ENCODE data around the gene NPPB. TPM values are rescaled to one million over a fixed set of nuclear protein-coding genes. Genes with fewer than 3 reads are reported as not detected.
A peak's percentile ranks its signal among the peaks of the same experiment; 100 is the strongest.
"Not testable (repeated sequence)": the region's sequence is repeated elsewhere in the genome, so short reads cannot be mapped to it uniquely, and the experiment has no call there.

NPPB gene
- total RNA-seq, result not detected in 2 replicates

DNA sequence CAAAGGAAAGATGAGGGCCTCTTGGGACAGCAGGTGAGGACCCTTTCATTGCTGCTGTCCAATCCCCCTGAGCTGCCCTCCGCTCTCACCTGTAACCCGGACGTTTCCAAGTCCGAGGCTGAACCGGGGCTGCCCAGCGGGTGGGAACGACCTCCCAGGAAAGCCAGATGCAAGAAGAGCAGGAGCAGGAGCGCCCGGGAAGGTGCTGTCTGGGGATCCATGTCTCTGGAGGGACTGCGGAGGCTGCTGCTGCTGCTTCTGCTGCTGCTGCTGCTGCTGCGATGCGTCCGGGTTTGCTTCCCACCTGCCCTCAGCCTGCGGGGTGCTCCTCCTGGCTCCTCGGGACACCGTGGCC, at the start of gene NPPB:
Gene NPPB (minus strand): TSS at position 333 of the 355 bp plus-strand sequence. CDS start 112 bp downstream, at position 221.
- no peak for DNase-seq

DNA sequence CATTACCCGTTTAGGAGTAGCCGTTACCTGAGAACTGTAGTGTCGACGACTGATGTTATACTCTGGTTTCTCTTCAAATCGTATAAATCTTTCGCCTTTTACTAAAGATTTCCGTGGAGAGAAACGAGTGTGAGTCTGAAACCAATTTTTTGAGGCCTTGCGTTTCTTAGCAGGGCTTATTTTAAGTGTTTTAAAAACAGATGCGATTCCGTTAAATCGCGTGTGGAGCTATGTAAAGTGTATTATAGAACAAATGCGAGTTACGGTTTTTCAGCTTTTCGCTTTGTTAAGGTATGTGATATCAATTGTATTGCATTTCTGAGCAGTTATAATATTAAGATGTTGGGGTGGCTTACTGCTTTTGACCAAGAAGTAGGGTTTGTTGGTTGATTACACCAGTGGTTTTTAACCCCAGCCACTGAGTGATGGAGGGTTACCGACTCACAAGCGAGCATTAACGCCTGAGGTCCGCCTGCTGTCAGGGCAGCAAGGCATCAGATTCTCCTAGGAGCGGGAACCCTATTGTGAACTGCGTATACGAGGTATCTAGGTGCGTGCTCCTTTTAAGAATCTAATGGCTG, 49.4 kb upstream of the NPPB start:
- DNase-seq, result peak; percentile 96

DNA sequence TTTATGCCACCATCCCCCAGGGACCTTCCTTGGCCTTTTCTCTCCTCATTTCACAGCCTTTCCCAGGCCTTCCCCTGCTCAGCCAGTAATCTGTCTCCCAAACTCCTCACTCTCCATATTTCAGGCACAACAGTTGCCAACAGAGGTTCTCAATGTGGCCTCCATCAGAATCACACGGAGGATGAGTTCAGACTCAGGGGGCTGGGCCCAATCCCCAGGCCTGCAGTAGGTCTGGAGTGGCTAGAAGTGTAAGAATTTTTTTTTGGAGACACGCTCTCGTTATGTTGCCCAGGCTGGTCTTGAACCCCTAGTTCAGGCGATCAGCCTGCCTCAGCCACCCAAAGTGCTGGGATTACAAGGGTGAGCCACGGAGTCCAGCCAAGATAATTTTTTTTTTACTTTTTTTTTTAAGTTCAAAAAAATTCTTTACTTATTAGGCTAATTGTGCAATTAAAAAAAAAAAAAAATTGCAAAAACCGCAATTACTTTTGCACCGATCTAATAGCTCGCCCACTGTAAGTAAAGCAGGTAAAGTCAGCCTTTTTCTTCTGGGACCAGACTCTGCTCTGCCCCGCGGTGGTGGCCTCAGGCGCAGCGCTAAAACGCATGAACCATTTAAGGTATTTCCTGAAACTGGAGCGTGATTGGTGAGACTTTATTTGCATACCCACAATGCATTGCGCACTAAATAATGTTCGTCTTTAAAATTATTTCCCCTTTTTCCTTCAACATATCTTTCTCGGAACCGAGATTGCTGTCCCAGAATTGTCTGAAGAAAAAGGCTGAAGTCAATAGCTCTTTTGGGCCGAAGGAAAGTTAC, 48.7 kb upstream of the NPPB start:
- DNase-seq, result peak; percentile 95

DNA sequence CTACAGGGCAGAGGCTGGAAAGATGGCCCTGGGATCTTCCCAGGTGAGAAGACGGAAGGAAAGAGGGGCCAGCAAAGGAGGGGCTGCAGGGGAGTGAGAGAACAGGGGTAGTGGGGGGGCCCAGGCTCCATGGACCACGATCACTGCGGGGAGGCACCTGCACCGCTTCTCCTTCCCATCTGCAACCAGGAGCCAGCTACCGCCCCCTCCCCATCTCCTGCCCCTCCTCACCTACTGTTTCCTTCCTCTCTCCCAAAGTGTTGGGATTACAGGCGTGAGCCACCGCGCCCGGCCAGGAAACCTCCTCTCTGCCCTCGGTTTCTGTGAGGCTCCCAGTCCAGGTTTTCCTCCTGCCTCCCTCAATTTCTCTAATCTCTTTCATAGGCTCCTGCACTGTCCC, 48.1 kb upstream of the NPPB start:
- no peak for DNase-seq

DNA sequence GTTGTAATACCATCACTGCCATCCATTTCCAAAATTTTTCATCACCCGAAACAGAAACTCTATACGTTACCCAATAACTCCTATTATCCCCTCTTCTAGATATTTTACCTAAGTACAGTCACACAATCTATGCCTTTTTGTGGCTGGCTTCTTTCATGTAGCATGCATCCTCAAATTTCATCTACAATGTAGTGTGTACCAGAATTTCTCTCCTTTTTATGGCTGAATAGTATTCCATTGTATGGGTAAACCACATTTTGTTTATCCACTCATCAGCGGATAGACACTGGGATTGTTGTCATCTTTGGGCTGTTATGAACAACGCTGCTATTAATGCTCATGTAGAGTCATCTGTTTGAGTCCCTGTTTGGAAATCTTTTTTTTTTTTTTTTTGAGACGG, 46.2 kb upstream of the NPPB start:
- no peak for DNase-seq

DNA sequence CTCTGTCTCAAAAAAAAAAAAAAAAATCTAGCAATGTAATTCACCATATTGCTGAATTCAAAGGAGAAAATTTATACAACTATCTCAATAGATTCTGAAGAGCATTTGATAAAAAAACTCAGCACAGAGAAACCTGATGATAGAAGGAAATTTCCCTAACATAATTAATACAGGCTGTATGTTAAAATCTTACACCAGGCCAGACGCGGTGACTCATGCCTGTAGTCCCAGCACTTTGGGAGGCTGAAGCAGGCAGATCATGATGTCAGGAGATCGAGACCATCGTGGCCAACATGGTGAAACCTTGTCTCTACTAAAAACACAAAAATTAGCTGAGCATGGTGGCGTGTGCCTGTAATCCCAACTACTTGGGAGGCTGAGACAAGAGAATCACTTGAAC, 45.4 kb upstream of the NPPB start:
- not testable (repeated sequence) for DNase-seq

DNA sequence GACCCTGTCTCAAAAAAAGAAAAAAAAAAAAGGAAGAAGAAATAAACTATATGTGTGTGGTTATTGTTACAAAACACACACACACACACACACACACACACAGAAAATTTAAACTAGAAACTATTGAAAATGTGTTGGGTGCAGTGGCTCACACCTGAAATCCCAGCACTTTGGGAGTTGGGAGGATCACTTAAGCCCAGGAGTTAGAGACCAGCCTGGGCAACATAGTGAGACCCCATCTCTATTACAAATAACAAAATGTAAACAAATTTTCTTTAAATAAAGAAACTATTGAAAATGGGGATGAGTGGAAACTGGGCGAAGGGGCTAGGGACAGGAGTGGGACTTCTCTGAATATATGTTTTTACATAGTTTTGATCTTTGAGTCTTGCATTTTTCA, 44.5 kb upstream of the NPPB start:
- no peak for DNase-seq

DNA sequence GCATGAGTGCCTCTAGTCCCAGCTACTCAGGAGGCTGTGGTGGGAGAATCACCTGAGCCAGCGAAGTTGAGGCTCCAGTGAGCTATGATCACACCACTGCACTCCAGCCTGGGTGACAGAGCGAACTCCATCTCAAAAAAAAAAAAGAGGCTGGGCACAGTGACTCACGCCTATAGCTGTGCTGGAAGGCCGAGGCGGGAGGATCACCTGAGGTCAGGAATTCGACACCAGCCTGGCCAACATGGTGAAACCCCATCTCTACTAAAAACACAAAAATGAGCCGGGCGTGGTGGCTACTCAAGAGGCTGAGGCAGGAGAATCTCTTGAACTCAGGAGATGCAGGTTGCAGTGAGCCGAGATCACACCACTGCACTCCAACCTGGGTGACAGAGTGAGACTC, 42.7 kb upstream of the NPPB start:
- DNase-seq, result not testable (repeated sequence)

DNA sequence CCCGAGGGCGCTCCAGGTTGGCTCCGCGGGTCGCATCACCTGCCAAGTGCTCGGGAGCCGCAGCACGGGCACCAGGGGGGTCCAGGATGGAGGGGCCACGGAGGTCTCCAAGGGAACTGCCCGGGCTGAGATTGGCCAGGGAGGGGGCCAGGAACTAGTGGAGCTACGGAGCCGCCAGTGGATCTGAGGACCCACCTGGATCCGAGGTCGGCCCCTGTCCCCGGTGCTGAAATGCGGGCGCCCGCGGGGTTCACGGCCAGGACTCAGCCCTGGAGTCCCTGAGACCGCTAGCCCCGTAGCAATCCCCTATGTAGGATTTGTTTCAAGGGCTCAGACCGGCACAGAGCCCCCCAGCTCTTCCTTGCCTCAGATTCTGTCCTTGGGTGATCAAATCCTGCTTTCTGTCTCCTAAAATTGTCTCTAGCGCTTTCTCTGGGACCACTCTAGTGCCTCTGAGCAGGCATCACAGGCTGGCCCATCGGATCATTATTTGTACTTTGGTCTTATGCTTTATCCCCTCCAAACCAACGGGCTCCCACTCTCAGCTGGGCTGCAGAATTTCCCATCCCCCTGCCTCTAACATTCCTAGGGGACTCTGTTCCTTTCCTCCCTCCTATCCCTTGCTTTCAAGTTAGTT, 40.2 kb upstream of the NPPB start:
- DNase-seq, result peak; percentile 34

DNA sequence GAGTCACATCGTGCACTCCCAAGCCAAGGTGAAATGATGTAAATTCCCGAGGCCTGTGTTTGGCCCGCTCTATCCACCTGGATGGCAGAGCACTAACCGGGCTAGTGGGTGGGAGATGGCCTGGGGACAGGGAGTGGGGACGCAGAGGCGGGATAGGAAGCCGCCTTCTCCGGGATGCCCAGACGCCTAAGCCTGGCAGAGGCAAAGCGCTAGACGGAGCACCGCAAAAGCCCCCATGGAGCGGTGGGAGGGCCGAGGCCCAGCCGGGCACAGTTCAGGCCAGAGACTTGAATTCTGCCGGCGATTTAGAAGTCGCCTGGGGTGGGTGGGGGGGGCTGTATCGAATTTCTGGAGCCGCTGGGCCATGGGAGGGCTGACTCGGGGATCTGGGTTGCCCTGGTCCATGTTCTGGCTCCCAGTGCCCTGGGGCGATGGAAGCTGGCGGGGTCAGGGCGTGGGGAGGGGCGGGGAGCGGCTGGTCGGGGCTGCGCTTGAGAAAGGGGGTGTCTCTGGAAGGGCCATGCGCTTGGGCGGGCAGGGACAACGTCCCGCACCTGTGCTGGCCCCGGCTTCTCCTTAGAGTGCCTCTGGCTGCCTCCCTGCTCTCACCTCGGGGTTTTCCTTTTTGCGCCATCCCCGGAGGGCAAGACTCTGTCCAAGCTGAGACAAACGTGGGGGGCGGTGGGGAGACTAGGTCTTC, 39.5 kb upstream of the NPPB start:
- DNase-seq, result no peak

DNA sequence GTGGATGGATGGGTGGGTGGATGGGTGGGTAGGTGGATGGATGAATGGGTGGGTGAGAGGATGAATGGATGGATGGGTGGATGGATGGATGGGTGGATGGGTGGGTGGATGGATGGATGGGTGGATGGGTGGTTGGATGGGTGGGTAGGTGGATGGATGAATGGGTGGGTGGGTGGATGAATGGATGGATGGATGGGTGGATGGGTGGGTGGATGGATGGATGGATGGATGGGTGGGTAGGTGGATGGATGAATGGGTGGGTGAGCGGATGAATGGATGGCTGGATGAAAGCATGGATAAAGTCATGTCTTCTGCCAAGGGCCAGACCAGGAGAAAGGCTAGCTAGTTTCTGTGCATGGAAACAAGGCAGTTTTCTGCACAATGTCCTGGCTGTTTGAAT, 35.8 kb upstream of the NPPB start:
- DNase-seq, result not testable (repeated sequence)

DNA sequence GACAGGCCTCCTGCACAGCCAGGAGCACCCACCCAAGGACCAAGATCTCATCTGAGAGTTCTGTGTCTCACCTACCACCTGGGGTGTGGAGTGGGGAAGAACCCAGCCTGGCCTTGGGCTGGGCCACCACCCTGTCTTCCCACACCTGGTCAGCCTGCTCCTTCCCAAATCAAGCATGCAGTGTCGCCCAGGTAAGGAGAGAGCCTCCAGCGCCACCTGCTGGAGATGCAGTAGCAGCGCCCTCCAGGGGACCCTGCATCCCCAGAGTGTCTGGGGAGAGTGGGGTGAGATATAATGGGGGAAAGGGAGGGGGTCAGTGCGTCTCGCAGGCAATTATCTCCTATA, 35.1 kb upstream of the NPPB start:
- DNase-seq, result peak; percentile 66

DNA sequence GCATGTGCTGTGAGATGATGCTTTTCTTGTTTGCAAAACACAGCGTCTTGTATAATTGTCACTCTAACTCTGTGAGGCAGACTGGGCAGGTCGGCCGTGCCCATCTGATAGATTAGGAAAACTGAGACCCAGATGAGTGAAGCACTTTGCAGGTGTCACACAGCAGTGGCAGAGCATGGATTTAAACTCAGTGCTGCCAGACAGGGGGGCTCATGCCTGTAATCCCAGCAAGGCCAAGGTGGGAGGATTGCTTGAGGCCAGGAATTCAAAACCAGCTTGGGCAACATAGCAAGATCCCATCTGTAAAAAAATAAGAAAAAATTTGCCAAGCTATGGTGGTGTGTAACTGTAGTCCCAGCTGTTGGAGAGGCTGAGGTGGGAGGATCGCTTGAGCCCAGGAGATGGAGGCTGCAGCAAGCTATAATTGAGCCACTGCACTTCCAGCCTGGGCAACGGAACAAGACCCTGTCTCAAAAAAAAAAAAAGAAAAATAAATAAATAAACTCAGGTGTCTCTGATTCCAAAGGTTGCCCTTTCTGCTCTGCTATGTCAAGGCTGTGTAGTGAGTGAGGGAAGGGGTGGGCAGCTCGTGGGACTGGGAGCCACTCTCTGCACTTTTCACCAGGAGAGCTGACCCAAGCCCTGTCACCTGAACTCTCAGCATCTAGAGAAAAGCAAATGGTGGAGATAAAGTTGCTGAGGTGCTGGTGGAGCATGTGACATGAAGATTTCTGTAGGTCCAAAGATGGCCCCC, 32.9 kb upstream of the NPPB start:
- no peak for DNase-seq

DNA sequence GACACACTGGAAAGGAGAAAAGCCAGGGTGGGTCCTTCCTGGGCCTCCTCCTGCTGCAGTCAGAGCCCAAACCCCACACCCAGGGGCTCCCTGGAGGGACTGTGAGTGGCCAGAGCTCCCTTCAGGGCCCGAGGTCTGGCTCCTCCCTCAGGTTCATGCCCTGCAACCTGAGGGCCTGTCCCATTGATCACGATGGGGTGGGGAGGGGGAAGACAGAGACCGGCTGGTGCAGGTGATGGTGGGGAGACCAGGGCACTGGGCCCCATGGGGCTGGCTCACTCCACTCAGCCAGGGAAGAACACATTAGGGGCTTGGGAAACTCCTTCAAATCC, 30.1 kb upstream of the NPPB start:
- no peak for DNase-seq

DNA sequence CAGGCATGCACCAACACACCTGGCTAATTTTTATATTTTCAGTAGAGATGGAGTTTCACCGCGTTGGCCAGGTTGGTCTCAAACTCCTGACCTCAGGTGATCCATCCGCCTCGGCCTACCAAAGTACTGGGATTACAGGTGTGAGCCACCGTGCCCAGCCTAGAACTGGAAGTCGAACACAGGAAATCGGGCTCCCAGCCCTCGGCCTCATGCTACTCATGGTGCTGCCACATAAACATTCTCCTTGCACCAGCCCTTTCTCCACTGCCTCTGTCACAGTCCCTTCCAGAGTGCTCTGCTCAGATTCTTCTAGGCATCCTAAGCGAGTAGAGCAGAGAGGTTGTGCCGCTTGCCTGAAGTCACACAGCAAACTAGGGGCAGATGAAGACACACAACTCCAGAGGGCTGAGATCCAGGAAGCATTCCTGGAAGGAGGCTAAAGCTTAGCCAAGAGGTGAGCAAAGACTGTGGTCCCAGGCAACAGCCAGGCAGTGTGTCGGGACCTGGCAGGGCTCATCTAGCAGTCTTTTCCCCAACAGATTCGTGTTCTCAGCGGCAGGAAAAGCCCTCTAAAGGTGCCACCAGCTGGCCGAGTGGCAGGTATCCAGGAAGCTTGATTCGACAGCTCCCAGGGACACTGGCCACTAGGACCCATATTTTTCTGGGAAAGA, 29.6 kb upstream of the NPPB start:
- DNase-seq, result no peak

DNA sequence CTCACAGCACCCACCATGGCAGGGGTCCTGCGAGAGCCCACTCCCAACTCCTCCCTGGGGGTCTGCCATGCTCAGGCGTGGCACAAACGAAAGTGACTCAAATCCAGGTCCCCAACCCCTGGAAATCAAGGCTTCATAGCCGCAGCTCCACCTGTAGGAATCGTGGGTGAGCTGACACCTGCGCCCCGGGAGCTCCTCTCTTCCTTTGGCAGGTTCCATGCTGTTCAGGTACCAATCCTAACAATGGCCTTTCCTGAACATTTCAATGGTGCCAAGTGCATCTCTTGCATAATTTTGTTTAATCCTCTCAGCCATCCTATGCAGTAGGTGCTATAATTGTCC, 28.9 kb upstream of the NPPB start:
- DNase-seq, result no peak

DNA sequence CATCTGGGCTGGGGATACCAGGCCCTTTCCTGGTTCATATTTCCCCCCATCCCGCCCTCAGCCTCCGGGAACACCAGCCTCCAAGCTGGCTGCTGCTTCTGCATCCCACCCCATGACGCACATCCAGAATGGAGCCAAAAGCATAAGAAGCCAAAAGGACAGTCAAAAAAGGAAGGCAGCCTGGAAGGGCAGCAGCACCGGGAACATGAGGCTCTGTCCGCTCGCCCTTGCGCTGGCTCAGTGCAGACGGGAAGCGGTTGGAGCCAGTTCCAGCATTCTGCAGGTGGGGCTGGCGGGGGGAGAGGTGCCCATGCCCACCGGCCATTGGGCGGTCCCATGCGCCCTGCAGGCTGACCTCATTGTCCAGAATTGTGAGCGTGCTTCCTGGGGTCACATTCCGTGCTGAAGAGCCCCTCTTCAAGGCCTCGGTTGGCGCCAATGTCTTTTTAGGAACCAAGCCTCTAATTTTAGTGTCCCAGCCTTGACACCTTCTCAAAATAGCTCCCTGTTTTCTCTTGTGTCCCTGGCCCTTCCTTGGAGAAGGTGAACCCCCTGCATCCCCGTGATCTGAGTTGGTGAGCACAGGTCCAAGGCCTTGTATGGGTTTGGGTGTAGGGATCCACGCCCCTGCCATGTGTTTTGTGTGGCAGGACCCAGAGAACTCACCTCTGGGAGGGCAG, 28.4 kb upstream of the NPPB start:
- no peak for DNase-seq

DNA sequence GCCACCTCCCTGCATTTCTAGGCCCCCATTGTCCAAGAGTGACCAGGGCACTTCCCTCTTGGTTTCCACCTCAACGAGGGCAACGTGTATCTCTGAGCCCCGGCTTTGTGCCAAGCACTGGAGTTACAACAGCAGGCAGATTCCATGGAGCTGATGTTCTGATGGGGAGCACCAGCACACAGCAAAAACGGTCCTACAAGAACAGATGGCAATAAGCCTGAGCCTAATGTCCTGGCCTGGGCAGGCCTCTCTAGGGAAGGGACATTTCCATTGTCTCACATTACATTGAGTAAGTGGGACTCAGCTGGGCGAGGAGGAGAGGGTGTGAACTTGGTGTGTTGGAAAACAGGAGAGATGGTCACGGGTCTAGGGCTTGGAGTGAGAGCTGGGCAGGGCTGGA, 27.2 kb upstream of the NPPB start:
- no peak for DNase-seq

DNA sequence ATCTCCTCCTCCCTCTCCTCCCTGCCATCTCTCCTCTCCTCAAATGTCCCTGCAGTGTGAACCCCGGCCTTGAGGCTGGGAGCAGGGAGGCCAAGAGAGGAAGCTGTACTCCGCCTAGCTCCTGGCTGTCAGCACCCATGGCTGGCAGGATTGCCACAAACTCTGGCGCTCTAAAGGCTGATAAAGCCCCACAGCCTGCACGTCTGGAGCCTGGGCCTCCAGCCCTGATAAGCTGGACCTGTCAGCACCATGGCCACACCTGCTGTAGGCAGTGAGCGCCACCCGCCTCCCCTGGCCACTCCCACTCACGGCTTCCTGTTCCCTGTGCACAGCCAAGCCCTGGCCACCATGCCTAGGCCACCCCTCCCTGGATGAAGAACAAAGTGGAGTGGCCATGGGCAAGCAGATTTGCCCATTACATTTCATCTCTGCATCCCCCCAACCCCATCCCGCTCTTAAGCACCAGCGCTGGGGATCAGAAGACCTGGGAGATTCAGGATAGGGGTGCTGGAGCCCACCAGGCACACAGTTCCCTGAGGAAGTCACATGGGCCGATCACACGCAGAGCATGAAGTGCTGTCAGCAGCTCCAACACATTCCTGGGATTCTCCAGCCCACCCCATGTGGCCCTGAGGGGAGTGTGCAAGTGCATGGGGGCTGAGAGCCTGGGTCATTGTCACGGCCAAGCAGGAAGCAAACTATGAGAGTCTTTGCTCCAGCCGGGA, 24.2 kb upstream of the NPPB start:
- no peak for DNase-seq

DNA sequence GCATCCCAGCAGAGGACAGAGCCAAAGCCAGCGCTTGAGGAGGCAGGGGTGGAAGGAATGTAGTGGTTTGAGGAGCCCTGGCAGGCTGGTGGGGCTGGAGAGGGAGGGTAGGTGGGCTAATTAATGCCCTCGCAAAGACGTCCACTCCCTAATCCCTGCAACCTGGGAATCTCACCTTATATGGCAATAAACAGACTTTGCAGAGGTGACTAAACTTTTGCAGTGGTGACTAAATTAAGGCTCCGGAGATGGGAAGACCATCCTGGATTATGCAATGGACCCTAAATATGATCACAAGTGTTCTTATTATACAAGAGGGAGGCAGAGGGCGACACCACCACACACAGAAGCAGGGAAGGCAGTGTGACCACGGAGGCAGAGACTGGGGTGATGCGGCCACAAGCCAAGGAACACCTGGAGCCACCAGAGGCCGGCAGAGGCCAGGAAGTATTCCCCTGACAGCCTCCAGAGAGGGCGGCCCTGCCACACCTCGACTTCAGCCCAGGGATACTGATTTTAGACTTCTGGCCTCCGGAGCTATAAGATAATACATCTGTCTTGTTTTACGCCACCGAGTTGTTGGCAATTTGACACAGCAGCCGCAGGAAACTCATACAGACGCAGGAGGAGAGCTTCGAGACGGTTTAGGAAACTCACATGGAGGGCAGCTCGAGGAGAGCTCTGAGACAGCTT, 23.1 kb upstream of the NPPB start:
- no peak for DNase-seq

All from dermis blood vessel endothelial cell (primary cell).